OCI-LY3 (cell line): ENCODE data around the gene DYNLL2.
"Not testable (repeated sequence)": the region's sequence is repeated elsewhere in the genome, so short reads cannot be mapped to it uniquely, and the experiment has no call there.

Experiments used
- CTCF ChIP-seq: fragments of 200-600, 300-600 bp; sonication (generic); IDR thresholded peaks from 2 replicates; pipeline ENCODE4 v1.5.1; 2014; ENCODE audit warnings: antibody characterized with exemption, low read length, low read depth
- EZH2phosphoT487 ChIP-seq: fragments of 200-600 bp; shearing (Covaris generic); IDR thresholded peaks from 2 replicates; pipeline ENCODE4 v1.6.1; 2018; ENCODE audit warnings: antibody characterized with exemption, mixed run types, low read depth

DNA sequence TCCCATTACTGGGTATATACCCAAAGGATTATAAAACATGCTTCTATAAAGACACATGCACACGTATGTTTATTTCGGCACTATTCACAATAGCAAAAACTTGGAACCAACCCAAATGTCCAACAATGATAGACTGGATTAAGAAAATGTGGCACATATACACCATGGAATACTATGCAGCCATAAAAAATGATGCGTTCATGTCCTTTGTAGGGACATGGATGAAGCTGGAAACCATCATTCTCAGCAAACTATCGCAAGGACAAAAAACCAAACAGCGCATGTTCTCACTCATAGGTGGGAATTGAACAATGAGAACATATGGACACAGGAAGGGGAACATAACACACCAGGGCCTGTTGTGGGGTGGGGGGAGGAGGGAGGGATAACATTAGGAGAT lies 49.5 kb downstream of the DYNLL2 start:
- not testable (repeated sequence) for TF ChIP-seq CTCF, EZH2phosphoT487
